Measurements from ENCODE around the gene STEEP1.

STEEP1 gene

DNA sequence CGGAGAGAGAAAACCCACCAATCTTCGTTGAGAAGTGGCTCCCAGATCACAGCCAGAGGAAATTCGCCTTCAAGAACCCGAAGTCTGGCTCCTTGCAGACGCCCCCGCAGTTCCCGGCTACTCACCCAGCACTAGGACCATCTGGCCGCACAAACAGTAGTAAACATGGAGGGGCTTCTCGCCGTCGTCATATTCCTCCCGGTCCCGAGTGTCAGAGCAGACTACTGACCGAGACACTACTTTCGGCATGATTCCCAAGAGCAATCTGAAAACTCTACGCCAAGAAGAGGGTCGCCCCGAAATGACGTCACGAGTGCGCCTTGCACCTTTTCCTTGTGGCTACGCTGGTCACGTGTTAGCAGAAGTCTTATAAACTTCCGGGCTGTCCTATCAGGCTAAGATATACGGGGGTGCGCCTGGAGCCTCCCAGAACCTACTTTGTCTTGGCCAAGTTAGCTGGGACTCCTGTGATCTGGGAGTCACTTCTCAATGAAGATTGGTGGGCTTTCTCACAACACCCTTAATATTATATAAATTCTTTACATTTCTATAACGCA, at the start of gene STEEP1:
STEEP1 (minus strand) TSS at position 303 of the 557 bp plus-strand sequence; CDS start at position 249, 54 bp downstream.
- DNase-seq = peak in 55 of 56 donors; percentile 2 to 87 (median 60)

- DNase-seq = no peak
These were observed 49.6 kb upstream of the STEEP1 start for GRCh38 chrX:119614776-119615175.

GRCh38 chrX:119607018-119607389, 41.8 kb upstream of the STEEP1 start:
- DNase-seq = peak in 1 of 56 donors; percentile 6

DNA sequence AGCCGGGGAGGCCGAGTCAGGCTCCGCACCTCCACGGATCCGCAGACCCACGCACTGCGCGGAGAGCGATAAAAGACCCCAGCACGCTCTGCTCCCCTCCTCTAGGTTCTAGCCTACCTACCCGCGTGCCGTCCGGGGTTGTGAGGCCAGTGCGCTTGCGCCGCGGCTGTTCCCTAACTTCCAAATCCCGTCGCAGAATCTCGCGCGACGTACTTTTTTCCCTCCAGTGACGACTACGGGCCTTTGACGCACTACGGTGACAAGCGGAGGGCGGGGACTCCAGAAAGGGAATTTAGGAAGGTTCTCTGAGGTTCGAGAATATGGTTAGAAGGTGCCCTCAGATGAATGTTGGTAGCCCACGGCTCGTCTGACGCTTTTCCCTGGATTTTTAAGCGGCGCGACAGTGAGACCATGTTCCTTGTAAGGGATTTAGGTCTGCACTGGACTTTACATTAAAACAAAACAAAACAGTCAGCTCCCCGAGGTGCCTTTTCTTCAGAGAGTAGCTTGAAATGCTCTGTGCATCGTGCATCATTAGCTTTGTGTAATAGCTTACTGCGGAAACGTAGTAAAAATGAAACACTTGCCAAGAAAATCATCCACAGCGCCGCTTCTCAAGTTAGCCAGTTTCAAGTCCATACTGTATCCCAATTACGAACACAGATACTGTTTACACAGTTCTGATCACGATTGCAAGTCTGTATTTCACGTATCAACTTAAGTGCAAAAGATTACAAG, 41.2 kb upstream of the STEEP1 start, which contains the start of gene NKRF:
NKRF (minus strand) TSS at position 145 of the 738 bp plus-strand sequence.
- peak; percentile 3 to 89 (median 72) for DNase-seq

GRCh38 chrX:119605464-119606279, 40.5 kb upstream of the STEEP1 start:
- DNase-seq = peak in 42 of 56 donors; percentile 1 to 61 (median 28)

DNA sequence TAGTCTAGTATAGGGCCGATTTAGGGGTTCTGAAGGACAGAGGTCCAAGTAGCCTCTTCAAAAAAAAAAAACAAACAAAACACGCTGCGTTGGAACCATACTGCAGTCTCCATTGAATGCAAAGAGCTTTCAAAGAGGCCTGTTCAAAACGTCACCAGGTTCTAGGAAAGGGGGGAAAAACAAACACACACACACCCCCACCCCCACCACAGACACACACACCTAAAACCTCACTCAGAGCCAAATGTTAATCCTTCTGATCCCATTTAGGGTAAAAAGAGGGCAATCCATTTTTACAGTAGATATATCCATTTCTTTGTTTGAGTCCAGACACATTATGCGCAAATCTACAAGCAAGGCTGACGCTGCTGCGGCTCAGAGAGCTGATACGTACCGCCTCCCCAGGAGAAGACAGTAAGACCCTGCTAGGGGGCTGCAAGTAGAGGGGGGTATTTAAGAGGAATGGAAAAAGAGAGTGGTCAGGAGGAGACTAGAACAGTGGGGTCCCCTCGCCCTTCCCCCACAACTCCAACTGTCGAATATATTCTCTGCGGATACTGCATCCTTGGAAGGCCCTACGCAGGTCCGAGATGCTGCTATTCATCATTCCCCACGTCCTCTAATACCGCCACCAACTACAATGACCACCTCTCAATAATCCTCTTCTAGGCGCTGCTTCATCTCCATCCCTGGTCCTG, 39.7 kb upstream of the STEEP1 start:
- DNase-seq = peak in 4 of 56 donors; percentile 2 to 34 (median 22)

- DNase-seq = no peak
These were observed 37.6 kb upstream of the STEEP1 start for GRCh38 chrX:119602701-119603255.

GRCh38 chrX:119589810-119590209, 24.6 kb upstream of the STEEP1 start:
- DNase-seq = no peak

DNA sequence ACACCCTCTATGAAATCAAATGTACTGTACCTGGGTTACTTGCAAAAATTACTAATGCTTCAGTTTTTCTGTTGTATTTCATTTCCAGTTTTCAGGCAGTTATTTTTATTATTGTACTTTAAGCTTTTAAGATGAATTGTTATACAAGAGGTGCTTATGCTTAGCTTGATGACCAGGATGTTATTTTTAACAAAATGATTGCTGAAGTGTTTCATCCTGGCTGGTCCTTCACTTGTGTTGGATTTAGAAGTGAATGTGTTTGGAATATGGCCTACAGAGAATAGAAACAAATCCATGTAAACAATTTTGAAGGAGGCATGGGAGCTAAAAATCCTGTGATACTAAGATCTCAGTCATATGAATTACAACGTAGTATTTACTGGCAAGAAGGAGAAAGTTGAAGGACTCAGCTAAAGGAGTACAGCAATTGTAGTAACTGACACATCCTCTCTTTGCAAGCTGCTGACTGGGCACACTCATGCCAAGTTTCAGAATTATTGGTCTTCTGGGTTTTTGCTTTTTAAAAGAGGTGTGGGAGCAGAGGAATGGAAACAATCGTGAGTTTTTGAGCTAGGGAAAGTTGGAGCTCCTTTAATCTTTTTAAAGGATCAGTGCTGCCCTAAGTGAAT, 18.3 kb upstream of the STEEP1 start:
- no peak for DNase-seq

DNA sequence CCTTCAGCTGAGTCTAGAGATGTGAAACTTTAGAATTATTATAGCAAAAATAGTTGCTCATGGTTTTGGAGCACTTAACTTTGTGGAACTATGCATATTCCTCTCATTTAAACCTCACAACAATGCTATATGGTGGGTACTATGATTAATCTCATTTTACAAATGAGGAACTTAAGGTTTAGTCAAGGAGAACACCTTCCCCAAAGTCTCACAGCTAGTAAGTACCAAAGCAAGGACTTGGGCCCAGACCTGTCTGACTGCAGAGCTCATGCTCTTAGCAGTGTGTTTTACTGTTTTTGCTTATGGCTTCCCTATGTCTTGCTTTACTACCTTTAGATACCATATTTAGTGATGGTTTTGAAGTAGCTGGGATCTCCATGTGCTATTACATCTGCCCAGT, 14.2 kb upstream of the STEEP1 start:
- no peak for DNase-seq

- peak in 55 of 56 donors; percentile 7 to 81 (median 64) for DNase-seq
These were observed 9.4 kb upstream of the STEEP1 start, which contains the start of gene UBE2A for GRCh38 chrX:119574394-119575266. Gene UBE2A, plus strand, starts transcription at chrX:119574563. Its CDS starts 149 bp downstream, at chrX:119574712.

GRCh38 chrX:119573840-119574393, 8.7 kb upstream of the STEEP1 start:
- DNase-seq = peak in 28 of 56 donors; percentile 0 to 47 (median 14)

- no peak for DNase-seq
These were observed 8.0 kb upstream of the STEEP1 start for GRCh38 chrX:119573222-119573621.

DNA sequence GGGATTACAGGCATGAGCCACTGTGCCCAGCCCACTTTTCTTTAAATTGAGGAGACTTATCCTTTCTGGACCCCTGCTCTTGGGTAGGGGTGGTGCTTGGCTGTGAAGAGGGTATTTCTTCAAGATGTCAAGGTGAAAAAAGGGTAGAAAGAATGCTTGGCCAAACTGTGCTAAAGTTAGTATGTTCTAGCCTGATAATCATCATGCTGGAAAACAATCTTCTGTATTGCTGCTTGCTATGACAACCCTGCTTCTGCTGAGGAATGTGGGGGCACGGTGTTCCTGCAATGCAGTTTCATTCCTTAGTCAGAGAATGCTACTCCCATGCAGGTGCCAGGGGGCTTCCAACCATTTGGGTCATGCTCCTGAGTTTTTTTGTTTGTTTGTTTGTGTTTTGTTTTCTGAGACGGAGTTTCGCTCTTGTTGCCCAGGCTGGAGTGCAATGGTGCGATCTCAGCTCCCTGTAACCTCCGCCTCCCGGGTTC, 5.2 kb upstream of the STEEP1 start:
- peak in 5 of 56 donors; percentile 0 to 2 (median 1) for DNase-seq

DNA sequence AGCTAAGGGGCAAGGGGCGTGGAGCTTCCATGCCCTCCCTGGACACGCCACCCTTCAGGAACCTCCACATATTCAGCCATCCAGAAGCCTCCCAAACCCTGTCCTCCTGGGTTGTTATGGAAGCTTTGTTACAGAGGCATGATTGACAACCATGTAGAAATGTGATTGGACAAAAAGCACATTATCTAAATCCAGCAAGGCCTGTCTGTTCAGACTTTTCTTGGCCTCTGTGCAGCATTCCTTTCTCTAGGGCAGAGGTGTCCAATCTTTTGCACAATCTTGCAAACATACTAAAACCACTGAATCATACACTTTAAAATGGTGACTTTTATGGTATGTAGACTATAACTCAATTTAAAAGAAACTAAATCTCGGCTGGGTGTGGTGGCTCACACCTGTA, 12.7 kb downstream of the STEEP1 start:
- DNase-seq = no peak

DNA sequence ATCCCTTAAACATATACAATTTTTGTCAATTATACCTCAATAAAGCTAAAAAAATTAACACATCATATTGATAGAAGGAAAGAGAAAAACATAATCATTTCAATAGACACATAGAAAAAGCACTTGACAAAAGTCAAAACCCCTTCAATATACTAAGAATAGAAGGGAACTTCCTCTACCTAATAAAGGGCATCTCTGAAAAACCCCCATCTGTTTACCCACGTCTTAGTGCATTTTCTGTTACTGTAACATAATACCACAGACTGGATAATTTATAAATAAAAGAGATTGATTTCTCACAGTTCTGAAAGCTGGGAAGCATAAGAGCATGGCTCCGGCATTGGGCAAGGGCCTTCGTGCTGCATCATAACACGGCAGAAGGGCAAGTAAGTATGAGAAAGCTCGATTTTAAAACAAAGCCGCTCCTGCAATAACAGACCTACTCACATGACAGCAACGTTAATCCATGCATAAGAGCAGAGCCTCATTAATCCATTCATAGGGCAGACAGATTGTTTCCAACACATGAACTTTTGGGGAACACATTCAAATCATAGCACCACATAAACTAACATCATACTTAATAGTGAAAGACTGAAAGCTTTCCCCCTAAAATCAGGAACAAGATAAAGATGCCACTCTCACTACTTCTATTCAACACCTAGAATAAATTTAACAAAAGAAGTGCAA, 15.7 kb downstream of the STEEP1 start:
- no peak for DNase-seq

DNA sequence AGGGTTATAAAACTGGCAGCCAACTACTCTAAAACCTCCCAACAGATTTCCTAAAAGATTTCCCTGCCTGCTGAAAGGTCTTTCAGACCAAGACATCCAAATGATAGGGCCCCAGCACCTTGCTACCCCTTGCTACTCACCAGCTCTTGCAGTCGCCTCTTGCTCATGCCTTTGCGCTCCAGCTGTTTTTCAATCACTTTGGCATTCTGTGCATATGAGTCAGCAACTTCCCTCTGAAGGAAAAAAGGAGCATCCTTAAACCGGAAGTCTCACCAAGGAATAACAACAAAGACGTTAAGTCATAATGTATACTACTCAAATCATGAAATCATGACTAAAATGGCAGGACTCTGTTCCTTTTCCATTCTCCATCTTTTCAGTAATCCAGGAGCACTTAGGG, 24.0 kb downstream of the STEEP1 start:
- no peak for DNase-seq

DNA sequence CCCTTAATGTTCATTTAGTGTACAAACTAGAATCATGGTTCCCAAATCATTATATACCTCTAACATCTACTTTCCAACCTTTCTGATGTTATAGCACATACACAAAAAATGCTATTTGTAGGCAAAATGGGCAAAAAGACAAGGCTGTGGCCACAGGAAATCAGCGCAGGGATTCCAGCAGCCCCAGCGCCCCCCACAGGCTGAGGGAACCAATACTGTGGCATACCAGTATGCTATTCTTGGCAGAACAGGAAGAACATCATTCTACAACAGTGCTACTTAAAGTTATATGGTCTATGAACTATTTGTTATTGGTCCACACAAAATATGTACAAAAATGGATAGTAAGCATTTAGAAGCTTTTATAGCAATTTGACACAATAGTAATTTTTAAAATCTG, 25.3 kb downstream of the STEEP1 start:
- no peak for DNase-seq

Measured in amygdala (tissue), 56 donors.